ENCODE data around the gene ADGRG4. TPM values are rescaled to one million over a fixed set of nuclear protein-coding genes. Genes with fewer than 3 reads are reported as not detected.

ADGRG4 gene
- polyA plus RNA-seq, 1 donor from 2014 or later, result not detected

GRCh38 chrX:136269921-136270320, 30.8 kb upstream of the ADGRG4 start:
- H2AFZ ChIP-seq (ENCODE audit: low read depth, low read length), result no peak overlapping the region
- no peak overlapping the region for H3K4me2 ChIP-seq (ENCODE audit: low read length)
- no peaks in the 10 kb centered on the region for H3K27me3 ChIP-seq (ENCODE audit: insufficient read depth, low read depth, low read length)
- TF ChIP-seq POLR2AphosphoS5 (IDR thresholded peaks at IDR 0.05) (no peak), EZH2 (IDR thresholded peaks at IDR 0.05; ENCODE audit: borderline replicate concordance, insufficient read depth, low read length, poor library complexity, severe bottlenecking) (no peak), EP300 (conservative IDR thresholded peaks at IDR 0.05; ENCODE audit: poor library complexity, severe bottlenecking) (no peak)
- TF ChIP-seq, protein P1, sequence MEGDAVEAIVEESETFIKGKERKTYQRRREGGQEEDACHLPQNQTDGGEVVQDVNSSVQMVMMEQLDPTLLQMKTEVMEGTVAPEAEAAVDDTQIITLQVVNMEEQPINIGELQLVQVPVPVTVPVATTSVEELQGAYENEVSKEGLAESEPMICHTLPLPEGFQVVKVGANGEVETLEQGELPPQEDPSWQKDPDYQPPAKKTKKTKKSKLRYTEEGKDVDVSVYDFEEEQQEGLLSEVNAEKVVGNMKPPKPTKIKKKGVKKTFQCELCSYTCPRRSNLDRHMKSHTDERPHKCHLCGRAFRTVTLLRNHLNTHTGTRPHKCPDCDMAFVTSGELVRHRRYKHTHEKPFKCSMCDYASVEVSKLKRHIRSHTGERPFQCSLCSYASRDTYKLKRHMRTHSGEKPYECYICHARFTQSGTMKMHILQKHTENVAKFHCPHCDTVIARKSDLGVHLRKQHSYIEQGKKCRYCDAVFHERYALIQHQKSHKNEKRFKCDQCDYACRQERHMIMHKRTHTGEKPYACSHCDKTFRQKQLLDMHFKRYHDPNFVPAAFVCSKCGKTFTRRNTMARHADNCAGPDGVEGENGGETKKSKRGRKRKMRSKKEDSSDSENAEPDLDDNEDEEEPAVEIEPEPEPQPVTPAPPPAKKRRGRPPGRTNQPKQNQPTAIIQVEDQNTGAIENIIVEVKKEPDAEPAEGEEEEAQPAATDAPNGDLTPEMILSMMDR (IDR thresholded peaks at IDR 0.05; ENCODE audit: poor library complexity, severe bottlenecking), result no peak
- TF ChIP-seq, protein P2, sequence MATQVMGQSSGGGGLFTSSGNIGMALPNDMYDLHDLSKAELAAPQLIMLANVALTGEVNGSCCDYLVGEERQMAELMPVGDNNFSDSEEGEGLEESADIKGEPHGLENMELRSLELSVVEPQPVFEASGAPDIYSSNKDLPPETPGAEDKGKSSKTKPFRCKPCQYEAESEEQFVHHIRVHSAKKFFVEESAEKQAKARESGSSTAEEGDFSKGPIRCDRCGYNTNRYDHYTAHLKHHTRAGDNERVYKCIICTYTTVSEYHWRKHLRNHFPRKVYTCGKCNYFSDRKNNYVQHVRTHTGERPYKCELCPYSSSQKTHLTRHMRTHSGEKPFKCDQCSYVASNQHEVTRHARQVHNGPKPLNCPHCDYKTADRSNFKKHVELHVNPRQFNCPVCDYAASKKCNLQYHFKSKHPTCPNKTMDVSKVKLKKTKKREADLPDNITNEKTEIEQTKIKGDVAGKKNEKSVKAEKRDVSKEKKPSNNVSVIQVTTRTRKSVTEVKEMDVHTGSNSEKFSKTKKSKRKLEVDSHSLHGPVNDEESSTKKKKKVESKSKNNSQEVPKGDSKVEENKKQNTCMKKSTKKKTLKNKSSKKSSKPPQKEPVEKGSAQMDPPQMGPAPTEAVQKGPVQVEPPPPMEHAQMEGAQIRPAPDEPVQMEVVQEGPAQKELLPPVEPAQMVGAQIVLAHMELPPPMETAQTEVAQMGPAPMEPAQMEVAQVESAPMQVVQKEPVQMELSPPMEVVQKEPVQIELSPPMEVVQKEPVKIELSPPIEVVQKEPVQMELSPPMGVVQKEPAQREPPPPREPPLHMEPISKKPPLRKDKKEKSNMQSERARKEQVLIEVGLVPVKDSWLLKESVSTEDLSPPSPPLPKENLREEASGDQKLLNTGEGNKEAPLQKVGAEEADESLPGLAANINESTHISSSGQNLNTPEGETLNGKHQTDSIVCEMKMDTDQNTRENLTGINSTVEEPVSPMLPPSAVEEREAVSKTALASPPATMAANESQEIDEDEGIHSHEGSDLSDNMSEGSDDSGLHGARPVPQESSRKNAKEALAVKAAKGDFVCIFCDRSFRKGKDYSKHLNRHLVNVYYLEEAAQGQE (IDR thresholded peaks at IDR 0.05; ENCODE audit: borderline replicate concordance), result no peak
- no peaks in the 10 kb centered on the region for H3K9me3 ChIP-seq (ENCODE audit: low read length)
- no peaks in the 10 kb centered on the region for H4K20me1 ChIP-seq (ENCODE audit: insufficient read depth)
- H3K27ac ChIP-seq (ENCODE audit: low read length), result no peak overlapping the region
- no peak overlapping the region for H3K4me3 ChIP-seq (ENCODE audit: low read length)
- no peak overlapping the region for H3K9ac ChIP-seq (ENCODE audit: low read length)
- H3K36me3 ChIP-seq (ENCODE audit: insufficient read depth, low read length), result no peaks in the 10 kb centered on the region
- H3K9me2 ChIP-seq (ENCODE audit: insufficient read depth, low read length), result no peaks in the 10 kb centered on the region
- no peaks in the 10 kb centered on the region for H3F3A ChIP-seq (ENCODE audit: insufficient read depth, low read length, poor library complexity, severe bottlenecking)
- H3K79me2 ChIP-seq (replicated peaks; ENCODE audit: insufficient read depth, low read length), result no peaks in the 10 kb centered on the region

GRCh38 chrX:136271300-136271699, 29.5 kb upstream of the ADGRG4 start:
- no peaks in the 10 kb centered on the region for H4K20me1 ChIP-seq (ENCODE audit: insufficient read depth)
- H2AFZ ChIP-seq (ENCODE audit: low read depth, low read length), result no peak overlapping the region
- no peaks in the 10 kb centered on the region for H3K9me2 ChIP-seq (ENCODE audit: insufficient read depth, low read length)
- H3F3A ChIP-seq (ENCODE audit: insufficient read depth, low read length, poor library complexity, severe bottlenecking), result no peaks in the 10 kb centered on the region
- H3K79me2 ChIP-seq (replicated peaks; ENCODE audit: insufficient read depth, low read length), result no peaks in the 10 kb centered on the region
- H3K27ac ChIP-seq (ENCODE audit: low read length), result no peak overlapping the region
- no peak overlapping the region for H3K9ac ChIP-seq (ENCODE audit: low read length)
- H3K36me3 ChIP-seq (ENCODE audit: insufficient read depth, low read length), result no peaks in the 10 kb centered on the region
- no peaks in the 10 kb centered on the region for H3K27me3 ChIP-seq (ENCODE audit: insufficient read depth, low read depth, low read length)
- H3K4me3 ChIP-seq (ENCODE audit: low read length), result no peak overlapping the region
- no peak overlapping the region for H3K4me2 ChIP-seq (ENCODE audit: low read length)
- TF ChIP-seq POLR2AphosphoS5 (IDR thresholded peaks at IDR 0.05) (no peak), SMC3 (conservative IDR thresholded peaks at IDR 0.05; ENCODE audit: poor library complexity) (no peak), MXI1 (conservative IDR thresholded peaks at IDR 0.05; ENCODE audit: poor library complexity, severe bottlenecking) (no peak), TAF1 (IDR thresholded peaks at IDR 0.05; ENCODE audit: low read depth) (no peak), EZH2 (IDR thresholded peaks at IDR 0.05; ENCODE audit: borderline replicate concordance, insufficient read depth, low read length, poor library complexity, severe bottlenecking) (no peak)
- TF ChIP-seq, protein P1 (IDR thresholded peaks at IDR 0.05; ENCODE audit: poor library complexity, severe bottlenecking), result no peak
- H3K9me3 ChIP-seq (ENCODE audit: low read length), result no peaks in the 10 kb centered on the region
